HUES6 (cell line): ENCODE results near the gene UBXN1.
A peak's percentile ranks its signal among the peaks of the same experiment; 100 is the strongest.
"Not testable (repeated sequence)": the region's sequence is repeated elsewhere in the genome, so short reads cannot be mapped to it uniquely, and the experiment has no call there.

Experiments used
- H3K27ac ChIP-seq: 2 replicates; pipeline ENCODE4 v1.7.0; 2013; ENCODE audit warnings: low read depth, mild to moderate bottlenecking, low read length, inconsistent platforms
- H3K27me3 ChIP-seq: 2 replicates; pipeline ENCODE4 v1.6.1; 2013; ENCODE audit warnings: low read length; ENCODE audit not compliant: control insufficient read depth, insufficient read depth
- H3K36me3 ChIP-seq: 2 replicates; pipeline ENCODE4 v1.6.1; 2013; ENCODE audit warnings: low read length; ENCODE audit not compliant: control insufficient read depth, insufficient read depth
- H3K4me1 ChIP-seq: 2 replicates; pipeline ENCODE4 v1.6.1; 2013; ENCODE audit warnings: low read length; ENCODE audit not compliant: control insufficient read depth, insufficient read depth
- H3K4me3 ChIP-seq: 2 replicates; pipeline ENCODE4 v1.5.1; 2013; ENCODE audit warnings: low read depth, low read length
- H3K9ac ChIP-seq: one replicate; pipeline ENCODE4 v1.6.1; 2013; ENCODE audit warnings: mild to moderate bottlenecking, low read length
- H3K9me3 ChIP-seq: 2 replicates; pipeline ENCODE4 v1.6.1; 2013; ENCODE audit warnings: low read depth, low read length; ENCODE audit not compliant: control insufficient read depth, insufficient read depth

The UBXN1 gene

GRCh38 chr11:62652161-62653006 lies 26.5 kb downstream of the UBXN1 start:
- no peaks in the 10 kb centered on the region for H3K27me3 ChIP-seq
- H3K9ac ChIP-seq = peak overlapping the region; percentile 93
- peak overlapping the region; percentile 78; the same call in 1 of the 2 replicates for H3K27ac ChIP-seq
- peak overlapping the region; percentile 83 for H3K4me3 ChIP-seq
- no peaks in the 10 kb centered on the region for H3K9me3 ChIP-seq
- peaks cover 25% of the 10 kb centered on the region for H3K36me3 ChIP-seq
- H3K4me1 ChIP-seq = peaks cover 2% of the 10 kb centered on the region

GRCh38 chr11:62650283-62650682 lies 28.6 kb downstream of the UBXN1 start:
- H3K4me3 ChIP-seq, H3K27ac ChIP-seq, H3K9ac ChIP-seq, H3K9me3 ChIP-seq, H3K4me1 ChIP-seq, H3K27me3 ChIP-seq: not testable (repeated sequence)
- peaks cover 25% of the 10 kb centered on the region for H3K36me3 ChIP-seq

- Histone ChIP-seq H3K36me3 (peaks cover 31% of the 10 kb centered on the region), H3K9me3 (no peaks in the 10 kb centered on the region), H3K4me3 (no peak overlapping the region), H3K27ac (no peak overlapping the region), H3K9ac (no peak overlapping the region), H3K4me1 (peaks cover 10% of the 10 kb centered on the region), H3K27me3 (no peaks in the 10 kb centered on the region)
Measured at GRCh38 chr11:62649486-62649885, 29.4 kb downstream of the UBXN1 start.

GRCh38 chr11:62648967-62649364 lies 29.9 kb downstream of the UBXN1 start:
- peaks cover 36% of the 10 kb centered on the region for H3K36me3 ChIP-seq
- no peak overlapping the region for H3K4me3 ChIP-seq
- no peak overlapping the region for H3K27ac ChIP-seq
- no peaks in the 10 kb centered on the region for H3K27me3 ChIP-seq
- no peak overlapping the region for H3K9ac ChIP-seq
- H3K9me3 ChIP-seq = no peaks in the 10 kb centered on the region
- peaks cover 10% of the 10 kb centered on the region for H3K4me1 ChIP-seq

- Histone ChIP-seq H3K36me3 (peaks cover 41% of the 10 kb centered on the region), H3K27ac (no peak overlapping the region), H3K4me3 (no peak overlapping the region), H3K4me1 (peaks cover 10% of the 10 kb centered on the region), H3K9me3 (no peaks in the 10 kb centered on the region), H3K27me3 (no peaks in the 10 kb centered on the region), H3K9ac (no peak overlapping the region)
Measured at GRCh38 chr11:62648185-62648966, 30.5 kb downstream of the UBXN1 start.

- Histone ChIP-seq H3K36me3 (peaks cover 47% of the 10 kb centered on the region), H3K4me1 (peaks cover 10% of the 10 kb centered on the region), H3K27ac (no peak overlapping the region), H3K9ac (peak overlapping the region; percentile 38), H3K4me3 (no peak overlapping the region), H3K27me3 (no peaks in the 10 kb centered on the region), H3K9me3 (no peaks in the 10 kb centered on the region)
Measured at GRCh38 chr11:62647609-62648005, 31.3 kb downstream of the UBXN1 start.

- Histone ChIP-seq H3K9me3 (no peaks in the 10 kb centered on the region), H3K4me1 (peaks cover 10% of the 10 kb centered on the region), H3K36me3 (peaks cover 49% of the 10 kb centered on the region), H3K27ac (no peak overlapping the region), H3K9ac (peak overlapping the region; percentile 38), H3K27me3 (no peaks in the 10 kb centered on the region), H3K4me3 (peak overlapping the region; percentile 35)
Measured at GRCh38 chr11:62646825-62647608, 31.9 kb downstream of the UBXN1 start.

GRCh38 chr11:62645946-62646824 lies 32.7 kb downstream of the UBXN1 start, which contains the start of gene GANAB:
Gene GANAB, minus strand, starts transcription at chr11:62646613. Its CDS starts 14 bp downstream, at chr11:62646599.
- peaks cover 10% of the 10 kb centered on the region for H3K4me1 ChIP-seq
- peaks cover 49% of the 10 kb centered on the region for H3K36me3 ChIP-seq
- peak within 1 kb of the TSS; percentile 99 for H3K9ac ChIP-seq
- no peaks in the 10 kb centered on the region for H3K27me3 ChIP-seq
- H3K27ac ChIP-seq = peak within 1 kb of the TSS; percentile 99
- H3K4me3 ChIP-seq = peak within 1 kb of the TSS; percentile 96
- no peaks in the 10 kb centered on the region for H3K9me3 ChIP-seq

- peaks cover 10% of the 10 kb centered on the region for H3K4me1 ChIP-seq
- H3K9me3 ChIP-seq = no peaks in the 10 kb centered on the region
- H3K4me3 ChIP-seq = peak overlapping the region; percentile 96
- H3K9ac ChIP-seq = peak overlapping the region; percentile 99
- H3K27ac ChIP-seq = peak overlapping the region; percentile 99; the same call in 1 of the 2 replicates
- H3K36me3 ChIP-seq = peaks cover 49% of the 10 kb centered on the region
- H3K27me3 ChIP-seq = no peaks in the 10 kb centered on the region
Measured at GRCh38 chr11:62645671-62645945, 33.3 kb downstream of the UBXN1 start.

GRCh38 chr11:62644220-62644619 lies 34.7 kb downstream of the UBXN1 start:
- no peak overlapping the region for H3K9ac ChIP-seq
- peaks cover 10% of the 10 kb centered on the region for H3K4me1 ChIP-seq
- peaks cover 48% of the 10 kb centered on the region for H3K36me3 ChIP-seq
- H3K4me3 ChIP-seq = no peak overlapping the region
- no peaks in the 10 kb centered on the region for H3K27me3 ChIP-seq
- H3K9me3 ChIP-seq = no peaks in the 10 kb centered on the region
- H3K27ac ChIP-seq = no peak overlapping the region
